Measurements from ENCODE around the gene RNASE3.
"Not testable (repeated sequence)": the region's sequence is repeated elsewhere in the genome, so short reads cannot be mapped to it uniquely, and the experiment has no call there.

Gene RNASE3

GRCh38 chr14:20919038-20919756, 28.0 kb downstream of the RNASE3 start:
- peak; percentile 41 to 60 (median 60) for DNase-seq

GRCh38 chr14:20923766-20924297, 32.6 kb downstream of the RNASE3 start:
- DNase-seq: not testable (repeated sequence)

- DNase-seq: peak; percentile 37 to 66 (median 38)
Observed at GRCh38 chr14:20934148-20934762, 43.1 kb downstream of the RNASE3 start.

- DNase-seq: peak; percentile 27 to 49 (median 46)
Observed at GRCh38 chr14:20935303-20935984, 44.3 kb downstream of the RNASE3 start.
